HL-60 (cell line): ENCODE measurements around the gene ESYT2.

Experiments
- CTCF ChIP-seq: IDR thresholded peaks from one replicate; pipeline ENCODE4 v1.5.1; 2011; ENCODE audit warnings: low read length, control low read depth, inconsistent platforms; ENCODE audit not compliant: insufficient read depth
- REST ChIP-seq: IDR thresholded peaks from 2 replicates; pipeline ENCODE4 v1.6.1; 2012; ENCODE audit warnings: low read depth; ENCODE audit not compliant: insufficient replicate concordance

- TF ChIP-seq REST, result no peak
- TF ChIP-seq CTCF, result no peak
These were observed 64.3 kb downstream of the ESYT2 start for GRCh38 chr7:158765020-158765419.
